GM20000 (cell line): ENCODE results near the gene FOXL1.

Experiments used
- DNase-seq: peaks from one replicate; pipeline ENCODE4 v3.0.0; 2012; ENCODE audit warnings: low spot score
- TF ChIP-seq, protein P1 (sequence below): IDR thresholded peaks from 2 replicates; pipeline ENCODE4 v1.5.1; 2012; ENCODE audit warnings: mild to moderate bottlenecking, control low read depth; ENCODE audit errors: extremely low read depth, missing control alignments

Gene FOXL1

DNA sequence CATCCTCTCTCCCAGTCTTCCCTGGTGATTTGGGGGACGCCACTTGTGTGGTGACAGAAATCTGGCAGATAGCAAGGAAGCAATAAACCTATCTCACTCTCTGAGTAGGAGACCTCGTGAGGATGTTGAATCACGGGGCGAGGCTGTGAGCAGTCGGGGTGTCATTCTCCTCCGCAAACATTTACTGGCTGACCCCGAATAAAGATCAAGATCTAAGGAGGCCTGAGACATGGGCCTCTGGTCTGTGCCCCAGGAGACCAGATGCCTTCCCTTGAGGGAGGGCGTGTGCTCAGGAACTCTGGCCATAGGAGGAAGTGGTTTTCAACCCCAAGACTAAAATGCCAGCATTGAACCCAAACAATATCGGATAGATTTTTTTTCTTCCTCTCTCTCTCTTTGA is 53.1 kb downstream of the FOXL1 start:
- TF ChIP-seq, protein P1, sequence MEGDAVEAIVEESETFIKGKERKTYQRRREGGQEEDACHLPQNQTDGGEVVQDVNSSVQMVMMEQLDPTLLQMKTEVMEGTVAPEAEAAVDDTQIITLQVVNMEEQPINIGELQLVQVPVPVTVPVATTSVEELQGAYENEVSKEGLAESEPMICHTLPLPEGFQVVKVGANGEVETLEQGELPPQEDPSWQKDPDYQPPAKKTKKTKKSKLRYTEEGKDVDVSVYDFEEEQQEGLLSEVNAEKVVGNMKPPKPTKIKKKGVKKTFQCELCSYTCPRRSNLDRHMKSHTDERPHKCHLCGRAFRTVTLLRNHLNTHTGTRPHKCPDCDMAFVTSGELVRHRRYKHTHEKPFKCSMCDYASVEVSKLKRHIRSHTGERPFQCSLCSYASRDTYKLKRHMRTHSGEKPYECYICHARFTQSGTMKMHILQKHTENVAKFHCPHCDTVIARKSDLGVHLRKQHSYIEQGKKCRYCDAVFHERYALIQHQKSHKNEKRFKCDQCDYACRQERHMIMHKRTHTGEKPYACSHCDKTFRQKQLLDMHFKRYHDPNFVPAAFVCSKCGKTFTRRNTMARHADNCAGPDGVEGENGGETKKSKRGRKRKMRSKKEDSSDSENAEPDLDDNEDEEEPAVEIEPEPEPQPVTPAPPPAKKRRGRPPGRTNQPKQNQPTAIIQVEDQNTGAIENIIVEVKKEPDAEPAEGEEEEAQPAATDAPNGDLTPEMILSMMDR, result no peak
- DNase-seq, result no peak
